ENCODE measurements around the gene SH3PXD2A. TPM values are rescaled to one million over a fixed set of nuclear protein-coding genes. Genes with fewer than 3 reads are reported as not detected.

The SH3PXD2A gene
- total RNA-seq, 1 experiment from 2014 or later = 54.9 TPM

DNA sequence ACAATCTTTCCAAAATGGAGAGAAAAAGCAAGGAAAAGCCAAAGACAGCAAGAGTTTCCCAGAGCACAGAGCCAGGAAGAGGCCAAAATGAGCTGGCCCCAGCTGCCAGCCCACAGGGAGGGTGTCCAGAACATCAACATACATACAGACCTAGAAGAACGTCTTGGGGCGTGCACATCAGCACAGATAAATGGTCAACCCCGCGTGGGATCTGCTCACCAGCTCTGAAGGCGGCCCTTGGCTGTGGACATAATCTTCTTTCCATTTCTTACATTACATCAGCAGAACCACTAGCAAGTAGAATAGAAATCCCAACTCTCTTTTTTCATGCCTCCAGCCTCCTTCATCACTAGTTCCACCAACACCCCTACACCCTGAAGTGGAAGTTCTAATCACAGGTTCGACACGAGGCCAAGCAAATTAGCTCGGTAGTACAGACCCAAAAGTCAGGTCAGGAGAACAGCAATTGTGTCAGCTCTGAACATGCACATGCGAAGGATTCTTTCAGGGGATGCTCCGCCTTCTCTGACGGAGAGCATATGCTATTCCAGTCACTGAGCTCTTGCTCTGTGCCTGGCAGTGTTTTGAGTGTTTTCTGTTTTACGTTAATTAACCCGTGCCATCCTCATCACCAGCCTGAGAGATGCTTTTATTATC lies 16.4 kb downstream of the SH3PXD2A start:
- Histone ChIP-seq H3K9me3 (ENCODE audit: low read depth, low read length, poor library complexity, severe bottlenecking) (no peaks in the 10 kb centered on the region), H3K27ac (ENCODE audit: low read depth, low read length, poor library complexity, severe bottlenecking) (peak overlapping the region; percentile 40), H3K4me3 (ENCODE audit: low read depth, low read length, poor library complexity, severe bottlenecking) (no peak overlapping the region), H3K4me1 (ENCODE audit: insufficient read depth, low read length, poor library complexity, severe bottlenecking) (peaks cover 69% of the 10 kb centered on the region), H3K36me3 (ENCODE audit: insufficient read depth, low read length, poor library complexity, severe bottlenecking) (no peaks in the 10 kb centered on the region), H3K27me3 (replicated peaks; ENCODE audit: insufficient read depth, low read depth, low read length, poor library complexity) (no peaks in the 10 kb centered on the region)
- BruUV-seq (replicated peaks) = no TSS peak
- intact Hi-C loops (cut with micrococcal nuclease; ENCODE audit: unreplicated experiment) = no loop called here
- CTCF ChIA-PET = no interaction called here
- DNase-seq (ENCODE audit: low spot score) = no peak
- POLR2A ChIA-PET (ENCODE audit: low non-redundant PET) = no interaction called here
- TF ChIP-seq, protein P1, sequence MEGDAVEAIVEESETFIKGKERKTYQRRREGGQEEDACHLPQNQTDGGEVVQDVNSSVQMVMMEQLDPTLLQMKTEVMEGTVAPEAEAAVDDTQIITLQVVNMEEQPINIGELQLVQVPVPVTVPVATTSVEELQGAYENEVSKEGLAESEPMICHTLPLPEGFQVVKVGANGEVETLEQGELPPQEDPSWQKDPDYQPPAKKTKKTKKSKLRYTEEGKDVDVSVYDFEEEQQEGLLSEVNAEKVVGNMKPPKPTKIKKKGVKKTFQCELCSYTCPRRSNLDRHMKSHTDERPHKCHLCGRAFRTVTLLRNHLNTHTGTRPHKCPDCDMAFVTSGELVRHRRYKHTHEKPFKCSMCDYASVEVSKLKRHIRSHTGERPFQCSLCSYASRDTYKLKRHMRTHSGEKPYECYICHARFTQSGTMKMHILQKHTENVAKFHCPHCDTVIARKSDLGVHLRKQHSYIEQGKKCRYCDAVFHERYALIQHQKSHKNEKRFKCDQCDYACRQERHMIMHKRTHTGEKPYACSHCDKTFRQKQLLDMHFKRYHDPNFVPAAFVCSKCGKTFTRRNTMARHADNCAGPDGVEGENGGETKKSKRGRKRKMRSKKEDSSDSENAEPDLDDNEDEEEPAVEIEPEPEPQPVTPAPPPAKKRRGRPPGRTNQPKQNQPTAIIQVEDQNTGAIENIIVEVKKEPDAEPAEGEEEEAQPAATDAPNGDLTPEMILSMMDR (conservative IDR thresholded peaks at IDR 0.05; ENCODE audit: low read depth, low read length) = no peak
- no peak for TF ChIP-seq EZH2 (IDR thresholded peaks at IDR 0.05; ENCODE audit: borderline replicate concordance, low read depth, low read length, poor library complexity, severe bottlenecking)

DNA sequence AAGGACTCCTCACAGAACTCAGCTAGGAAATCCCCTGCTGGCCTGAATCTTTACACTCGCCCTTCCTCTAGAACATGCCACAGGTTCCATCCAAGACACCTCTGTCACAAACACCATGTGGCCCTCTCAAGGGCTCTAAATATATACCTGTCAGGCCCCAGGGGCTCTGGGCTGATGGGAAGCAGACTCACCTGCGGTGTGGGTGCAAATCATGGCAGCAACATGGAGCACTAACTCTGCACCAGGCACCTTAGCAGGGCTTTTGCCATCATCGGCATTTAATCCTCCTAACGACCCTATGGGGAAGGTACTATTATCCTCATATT lies 17.3 kb downstream of the SH3PXD2A start:
- Histone ChIP-seq H3K4me1 (ENCODE audit: insufficient read depth, low read length, poor library complexity, severe bottlenecking) (peaks cover 64% of the 10 kb centered on the region), H3K4me3 (ENCODE audit: low read depth, low read length, poor library complexity, severe bottlenecking) (no peak overlapping the region), H3K27ac (ENCODE audit: low read depth, low read length, poor library complexity, severe bottlenecking) (peak overlapping the region; percentile 40), H3K27me3 (replicated peaks; ENCODE audit: insufficient read depth, low read depth, low read length, poor library complexity) (no peaks in the 10 kb centered on the region), H3K36me3 (ENCODE audit: insufficient read depth, low read length, poor library complexity, severe bottlenecking) (peaks cover under 1% of the 10 kb centered on the region), H3K9me3 (ENCODE audit: low read depth, low read length, poor library complexity, severe bottlenecking) (peaks cover 1% of the 10 kb centered on the region)
- no TSS peak for BruUV-seq (replicated peaks)
- DNase-seq (ENCODE audit: low spot score) = no peak
- CTCF ChIA-PET = interaction anchor here (0.5 kb wide), 1 partner anchor 458 kb away, joined by 6 read pairs; no protein-coding TSS in a partner anchor
- no peak for TF ChIP-seq EZH2 (IDR thresholded peaks at IDR 0.05; ENCODE audit: borderline replicate concordance, low read depth, low read length, poor library complexity, severe bottlenecking)
- TF ChIP-seq, protein P1 (conservative IDR thresholded peaks at IDR 0.05; ENCODE audit: low read depth, low read length) = no peak
- intact Hi-C loops (cut with micrococcal nuclease; ENCODE audit: unreplicated experiment) = no loop called here
- POLR2A ChIA-PET (ENCODE audit: low non-redundant PET) = interaction anchor here (0.5 kb wide), 1 partner anchor 12 kb away, joined by 7 read pairs; no protein-coding TSS in a partner anchor

- BruUV-seq (replicated peaks) = no TSS peak
- Histone ChIP-seq H3K27ac (ENCODE audit: low read depth, low read length, poor library complexity, severe bottlenecking) (peak overlapping the region; percentile 40), H3K36me3 (ENCODE audit: insufficient read depth, low read length, poor library complexity, severe bottlenecking) (peaks cover 5% of the 10 kb centered on the region), H3K27me3 (replicated peaks; ENCODE audit: insufficient read depth, low read depth, low read length, poor library complexity) (no peaks in the 10 kb centered on the region), H3K9me3 (ENCODE audit: low read depth, low read length, poor library complexity, severe bottlenecking) (peaks cover 6% of the 10 kb centered on the region), H3K4me1 (ENCODE audit: insufficient read depth, low read length, poor library complexity, severe bottlenecking) (peaks cover 64% of the 10 kb centered on the region), H3K4me3 (ENCODE audit: low read depth, low read length, poor library complexity, severe bottlenecking) (no peak overlapping the region)
- ChIA-PET POLR2A (ENCODE audit: low non-redundant PET) (interaction anchor here (0.5 kb wide), 1 partner anchor 12 kb away, joined by 7 read pairs; no protein-coding TSS in a partner anchor), CTCF (interaction anchor here (0.5 kb wide), 1 partner anchor 459 kb away, joined by 6 read pairs; no protein-coding TSS in a partner anchor)
- no peak for TF ChIP-seq EZH2 (IDR thresholded peaks at IDR 0.05; ENCODE audit: borderline replicate concordance, low read depth, low read length, poor library complexity, severe bottlenecking)
- TF ChIP-seq, protein P1 (conservative IDR thresholded peaks at IDR 0.05; ENCODE audit: low read depth, low read length) = no peak
- intact Hi-C loops (cut with micrococcal nuclease; ENCODE audit: unreplicated experiment) = no loop called here
- peak; percentile 62 for DNase-seq (ENCODE audit: low spot score)
These were observed 17.9 kb downstream of the SH3PXD2A start for GRCh38 chr10:103837370-103838069.
